ENCODE measurements around the gene SYCE3. TPM values are rescaled to one million over a fixed set of nuclear protein-coding genes. Genes with fewer than 3 reads are reported as not detected.

SYCE3 gene
- total and polyA plus RNA-seq, 7 donors: not detected

DNA sequence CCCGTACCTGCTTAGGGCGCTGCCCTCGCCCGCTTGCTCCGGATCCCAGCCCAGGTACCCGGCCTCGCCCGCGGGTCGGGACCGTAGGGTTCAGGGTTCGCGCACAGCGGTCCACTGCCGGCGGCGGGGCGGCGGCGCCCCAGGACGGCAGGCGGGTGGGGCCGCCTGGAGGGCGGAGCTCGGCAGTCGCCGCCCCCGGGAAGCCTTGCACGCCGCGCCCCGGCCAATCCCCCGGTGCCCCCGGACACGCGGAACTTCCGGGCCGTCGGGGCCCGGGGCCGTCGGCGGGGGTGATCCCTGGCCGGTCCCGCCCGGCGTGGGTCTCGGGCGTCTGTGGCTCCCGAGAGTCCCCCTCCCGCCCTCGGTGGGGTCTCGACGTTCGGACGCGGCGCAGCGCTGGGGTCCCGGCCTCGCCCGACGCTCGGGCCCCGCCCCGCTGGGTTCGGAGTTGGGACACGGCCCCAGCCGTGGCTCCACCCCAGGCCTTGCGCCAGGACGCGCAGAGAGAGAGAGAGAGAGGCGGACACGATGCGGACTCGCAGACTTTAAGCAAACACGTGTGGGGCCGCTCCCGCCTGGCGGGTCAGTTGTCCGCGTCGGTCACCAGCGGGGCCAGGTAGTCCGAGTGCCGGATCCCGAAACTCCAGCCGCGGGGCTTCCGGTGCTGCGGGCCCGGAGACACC, 32.7 kb downstream of the SYCE3 start, which contains the start of gene TYMP:
Gene TYMP, minus strand, starts transcription at position 116 of the 683 bp plus-strand sequence. CDS start 303 bp downstream, outside the sequence.
- Histone ChIP-seq H3K4me1 (peaks cover 22% of the 10 kb centered on the region), H3K4me3 (peak within 1 kb of the TSS; percentile 69), H3K36me3 (ENCODE audit: insufficient read depth in 1 of 2, low read depth in 1 of 2) (no peaks in the 10 kb centered on the region), H3K27me3 (ENCODE audit: insufficient read depth in 3 of 3, low read length in 2 of 3) (peaks cover 0 to 63% (median 25%) of the 10 kb centered on the region in 3 donors), H3K9me3 (no peaks in the 10 kb centered on the region), H3K27ac (peak within 1 kb of the TSS; percentile 79)
- intact Hi-C loops (cut with DNase I): loop anchor here (5.0 kb wide), 2 partner anchors 32 to 92 kb away; partner anchors contain the start of gene SYCE3 (in 1 of the 2)
- ATAC-seq: peak; percentile 9 to 37 (median 20)
- 1% methylated on average over 43 to 92 of the region's 92 CpGs for WGBS, 3 donors
- TF ChIP-seq, protein P1, sequence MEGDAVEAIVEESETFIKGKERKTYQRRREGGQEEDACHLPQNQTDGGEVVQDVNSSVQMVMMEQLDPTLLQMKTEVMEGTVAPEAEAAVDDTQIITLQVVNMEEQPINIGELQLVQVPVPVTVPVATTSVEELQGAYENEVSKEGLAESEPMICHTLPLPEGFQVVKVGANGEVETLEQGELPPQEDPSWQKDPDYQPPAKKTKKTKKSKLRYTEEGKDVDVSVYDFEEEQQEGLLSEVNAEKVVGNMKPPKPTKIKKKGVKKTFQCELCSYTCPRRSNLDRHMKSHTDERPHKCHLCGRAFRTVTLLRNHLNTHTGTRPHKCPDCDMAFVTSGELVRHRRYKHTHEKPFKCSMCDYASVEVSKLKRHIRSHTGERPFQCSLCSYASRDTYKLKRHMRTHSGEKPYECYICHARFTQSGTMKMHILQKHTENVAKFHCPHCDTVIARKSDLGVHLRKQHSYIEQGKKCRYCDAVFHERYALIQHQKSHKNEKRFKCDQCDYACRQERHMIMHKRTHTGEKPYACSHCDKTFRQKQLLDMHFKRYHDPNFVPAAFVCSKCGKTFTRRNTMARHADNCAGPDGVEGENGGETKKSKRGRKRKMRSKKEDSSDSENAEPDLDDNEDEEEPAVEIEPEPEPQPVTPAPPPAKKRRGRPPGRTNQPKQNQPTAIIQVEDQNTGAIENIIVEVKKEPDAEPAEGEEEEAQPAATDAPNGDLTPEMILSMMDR (IDR thresholded peaks at IDR 0.05): no peak
- DNase-seq: peak; percentile 86 to 92

GRCh38 chr22:50529416-50529896, 33.3 kb downstream of the SYCE3 start:
- ATAC-seq (no peak), DNase-seq (peak in 1 of 2 donors; percentile 75)
- TF ChIP-seq, protein P1 (IDR thresholded peaks at IDR 0.05): no peak
- peak overlapping the region; percentile 69 for H3K4me3 ChIP-seq
- intact Hi-C loops (cut with DNase I): loop anchor here in 1 of 2 donors (5.0 kb wide), 1 partner anchor 33 kb away; the partner anchor contains the start of gene SYCE3
- H3K9me3 ChIP-seq: no peaks in the 10 kb centered on the region
- H3K27me3 ChIP-seq (ENCODE audit: insufficient read depth in 3 of 3, low read length in 2 of 3): peaks cover 0 to 57% (median 25%) of the 10 kb centered on the region in 3 donors
- peaks cover 26% of the 10 kb centered on the region for H3K4me1 ChIP-seq
- no peaks in the 10 kb centered on the region for H3K36me3 ChIP-seq (ENCODE audit: insufficient read depth in 1 of 2, low read depth in 1 of 2)
- WGBS, 3 donors: 3 to 13% (median 6%) methylated on average over 28 to 50 of the region's 50 CpGs
- H3K27ac ChIP-seq: peak overlapping the region; percentile 79

DNA sequence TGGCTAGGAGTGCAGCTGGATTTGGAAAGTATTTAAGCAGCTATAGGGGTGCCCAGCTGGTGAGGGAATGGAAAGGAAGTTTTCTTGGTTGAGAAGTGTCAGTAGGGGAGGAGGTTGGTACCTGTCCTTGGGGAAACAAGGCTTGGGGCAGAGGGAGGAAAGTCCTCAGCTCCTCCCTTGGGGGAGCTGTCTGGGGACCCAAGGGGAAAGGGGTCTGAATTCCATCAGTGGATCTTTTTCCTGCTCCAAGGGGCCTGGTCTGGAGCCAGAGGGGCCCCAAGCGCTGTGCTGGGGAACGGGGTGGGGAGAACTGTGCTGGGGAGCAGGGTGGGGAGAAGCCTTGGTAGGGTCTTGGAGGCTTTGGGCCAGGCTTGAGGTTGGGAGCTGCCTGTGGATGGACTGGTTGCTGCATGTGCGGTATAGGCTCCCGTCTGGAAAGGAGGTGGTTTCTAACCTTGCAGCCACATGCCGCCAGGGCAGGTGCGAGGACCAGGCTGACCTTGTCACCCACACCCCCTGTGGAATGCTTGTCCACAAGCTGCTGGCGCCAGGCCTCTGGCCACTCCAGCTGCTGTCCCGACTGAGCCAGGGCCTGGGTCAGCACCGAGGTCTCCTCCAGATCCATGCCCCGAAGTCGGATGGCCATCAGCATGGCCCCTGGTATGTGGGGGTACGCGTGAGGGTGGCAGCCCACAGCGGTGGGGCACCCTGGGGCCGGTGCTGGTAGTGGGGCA, 33.9 kb downstream of the SYCE3 start:
- H3K27me3 ChIP-seq (ENCODE audit: insufficient read depth in 3 of 3, low read length in 2 of 3): peaks cover 0 to 51% (median 25%) of the 10 kb centered on the region in 3 donors

DNA sequence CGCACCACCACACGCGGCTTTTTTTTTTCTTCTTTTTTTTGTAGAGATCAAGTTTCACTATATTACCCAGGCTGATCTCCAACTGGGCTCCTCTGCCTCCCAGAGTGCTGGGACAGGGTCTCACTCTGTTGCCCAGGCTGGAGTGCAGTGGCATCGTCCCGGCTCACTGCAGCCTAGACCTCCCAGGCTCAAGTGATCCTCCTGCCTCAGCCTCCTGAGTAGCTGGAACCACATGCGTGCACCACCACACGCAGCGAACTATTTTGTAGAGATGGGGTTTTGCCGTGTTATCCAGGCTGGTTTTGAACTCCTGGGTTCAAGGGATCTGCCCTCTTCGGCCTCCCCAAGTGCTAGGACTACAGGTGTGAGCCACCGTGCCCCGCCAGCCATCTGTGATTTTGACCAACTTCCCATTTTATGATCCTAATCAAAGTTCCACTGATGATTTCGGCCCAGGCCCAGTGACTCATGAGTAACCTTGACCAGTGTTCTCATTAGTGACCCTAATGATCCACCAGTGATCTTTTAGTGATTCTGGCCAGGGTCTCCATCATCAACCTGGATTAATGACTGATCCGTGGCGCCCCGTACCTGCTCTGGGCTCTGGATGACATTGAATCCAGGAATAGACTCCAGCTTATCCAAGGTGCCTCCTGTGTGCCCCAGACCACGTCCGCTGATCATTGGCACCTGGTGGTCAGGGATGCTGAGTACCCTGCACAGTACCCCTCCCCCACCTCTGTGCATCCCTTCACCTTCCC, 34.6 kb downstream of the SYCE3 start:
- Histone ChIP-seq H3K4me3 (peak overlapping the region; percentile 95), H3K9me3 (no peaks in the 10 kb centered on the region), H3K36me3 (ENCODE audit: insufficient read depth in 1 of 2, low read depth in 1 of 2) (peaks cover 0 to 9% of the 10 kb centered on the region in 2 donors), H3K27me3 (ENCODE audit: insufficient read depth in 3 of 3, low read length in 2 of 3) (peaks cover 0 to 44% (median 21%) of the 10 kb centered on the region in 3 donors), H3K4me1 (peaks cover 34% of the 10 kb centered on the region), H3K27ac (no peak overlapping the region)
- WGBS, 3 donors: 87 to 92% (median 88%) methylated on average over 18 of the region's 18 CpGs
- no peak for ATAC-seq
- TF ChIP-seq, protein P1 (IDR thresholded peaks at IDR 0.05): no peak
- intact Hi-C loops (cut with DNase I): loop anchor here in 1 of 2 donors (5.0 kb wide), 1 partner anchor 34 kb away; the partner anchor contains the start of gene SYCE3
- DNase-seq: peak in 1 of 2 donors; percentile 16

More for the DNA sequence above, 33.9 kb downstream of the SYCE3 start:
- Histone ChIP-seq H3K27ac (peak overlapping the region; percentile 79), H3K4me3 (peak overlapping the region; percentile 69), H3K4me1 (peaks cover 32% of the 10 kb centered on the region), H3K9me3 (no peaks in the 10 kb centered on the region), H3K36me3 (ENCODE audit: insufficient read depth in 1 of 2, low read depth in 1 of 2) (peaks cover 0 to 2% of the 10 kb centered on the region in 2 donors)
- ATAC-seq: no peak
- intact Hi-C loops (cut with DNase I): loop anchor here in 1 of 2 donors (5.0 kb wide), 1 partner anchor 33 kb away; the partner anchor contains the start of gene SYCE3
- TF ChIP-seq, protein P1 (IDR thresholded peaks at IDR 0.05): no peak
- 31 to 50% (median 44%) methylated on average over 14 to 15 of the region's 15 CpGs for WGBS, 3 donors
- DNase-seq: no peak

Data from psoas muscle (tissue), 8 donors.